ENCODE measurements around the gene BBS9.

BBS9 gene

DNA sequence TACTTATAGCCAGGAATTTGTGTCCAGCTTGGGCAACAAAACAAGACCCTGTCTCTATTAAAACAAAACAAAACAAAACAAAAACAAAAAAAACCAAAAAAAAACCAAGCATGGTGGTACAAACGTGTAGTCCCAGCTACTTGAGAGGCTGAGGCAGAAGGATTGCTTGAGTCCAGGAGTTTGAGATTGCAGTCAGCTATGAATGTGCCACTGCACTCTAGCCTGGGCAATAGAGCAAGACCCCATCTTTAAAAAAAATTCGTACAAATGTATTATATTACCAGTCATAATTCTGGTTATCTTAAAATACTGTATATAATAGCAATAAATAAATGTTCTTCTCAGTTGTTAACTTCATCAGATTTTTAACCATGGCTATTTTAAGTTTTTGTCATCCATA lies 2.3 kb upstream of the BBS9 start:
- DNase-seq (ENCODE audit: low read depth in 2 of 2), result no peak

DNA sequence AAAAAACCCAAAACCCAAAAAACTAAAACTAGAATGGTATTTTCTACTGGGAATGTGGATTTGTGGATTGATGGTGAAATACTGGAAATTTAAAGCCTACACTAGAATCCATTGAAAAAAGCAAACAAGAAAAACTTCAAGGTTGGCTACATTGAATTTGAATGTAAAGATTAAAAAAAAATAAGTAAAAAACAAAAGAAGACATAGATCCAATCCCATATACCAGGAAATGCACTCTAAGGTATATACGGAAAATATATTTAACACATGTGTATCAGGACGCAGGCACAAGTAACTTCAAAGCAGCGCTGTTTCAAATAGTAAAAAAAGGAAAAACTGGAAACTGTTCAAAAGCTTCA lies 754 bp upstream of the BBS9 start:
- DNase-seq (ENCODE audit: low read depth in 2 of 2), result no peak

GRCh38 chr7:33129806-33130153 lies 416 bp downstream of the BBS9 start:
- no peak for DNase-seq (ENCODE audit: low read depth in 2 of 2)

DNA sequence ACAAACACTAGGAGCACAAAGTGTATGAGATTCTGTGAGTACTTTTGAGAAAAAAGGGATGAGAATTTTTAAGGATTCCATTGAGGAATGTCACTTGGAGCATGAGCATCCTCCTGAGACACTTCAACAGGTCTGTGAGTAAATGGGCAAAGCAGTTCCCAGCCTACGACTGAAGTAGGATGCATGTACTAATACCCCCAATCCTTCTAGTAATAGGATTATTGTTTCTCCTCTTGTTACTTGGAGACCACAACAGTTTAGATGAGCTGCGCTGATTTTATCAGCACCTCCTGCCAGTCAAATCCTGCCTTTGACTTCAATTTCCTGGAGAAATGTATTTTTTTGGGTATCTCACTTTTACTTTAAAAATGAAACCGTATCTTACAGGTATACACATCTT lies 820 bp downstream of the BBS9 start:
- DNase-seq (ENCODE audit: low read depth in 2 of 2), result no peak

DNA sequence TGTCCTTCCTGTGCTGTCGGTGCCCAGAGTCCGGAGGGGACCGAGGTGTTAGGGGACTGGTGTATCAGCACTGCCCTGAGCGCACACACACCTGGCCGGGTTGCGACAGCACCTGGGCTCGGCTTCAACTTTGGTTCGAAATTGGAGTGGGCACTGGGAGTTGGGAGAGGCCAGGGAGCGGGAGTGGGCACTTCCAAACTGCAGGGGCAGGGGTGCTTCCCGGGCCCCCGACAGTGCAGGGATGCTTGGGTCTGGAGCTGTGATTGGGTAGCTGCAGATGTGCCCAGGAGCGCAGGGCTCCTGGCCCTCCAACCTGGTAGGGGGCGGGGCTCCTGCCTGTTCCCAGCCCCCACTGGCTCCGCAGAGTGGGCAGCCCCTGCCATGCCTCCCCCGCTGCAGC lies 7.7 kb downstream of the BBS9 start:
- no peak for DNase-seq (ENCODE audit: low read depth in 2 of 2)

- no peak for DNase-seq (ENCODE audit: low read depth in 2 of 2)
These were observed 13.2 kb downstream of the BBS9 start for GRCh38 chr7:33142585-33142984.

- DNase-seq (ENCODE audit: low read depth in 2 of 2), result no peak
These were observed 14.8 kb downstream of the BBS9 start for GRCh38 chr7:33143996-33144718.

DNA sequence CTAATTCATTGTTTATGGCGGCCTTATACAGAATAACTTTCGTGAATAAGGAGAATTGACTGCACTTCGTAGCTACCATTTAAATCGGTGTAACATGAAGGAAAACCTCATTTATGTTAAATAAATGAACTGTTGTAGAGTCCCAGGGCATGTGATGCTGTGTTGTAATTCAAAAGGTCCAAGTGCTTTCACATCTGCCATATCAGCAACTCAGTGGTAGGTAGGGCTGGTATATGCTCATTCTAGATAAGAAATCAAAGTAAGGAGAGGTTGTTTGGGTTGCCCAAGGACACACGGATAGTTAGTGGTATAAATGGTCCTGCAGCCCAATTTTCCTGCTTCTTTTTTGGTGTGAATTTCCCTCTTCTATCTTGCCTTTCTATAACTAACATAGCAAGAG lies 15.8 kb downstream of the BBS9 start:
- no peak for DNase-seq (ENCODE audit: low read depth in 2 of 2)

DNA sequence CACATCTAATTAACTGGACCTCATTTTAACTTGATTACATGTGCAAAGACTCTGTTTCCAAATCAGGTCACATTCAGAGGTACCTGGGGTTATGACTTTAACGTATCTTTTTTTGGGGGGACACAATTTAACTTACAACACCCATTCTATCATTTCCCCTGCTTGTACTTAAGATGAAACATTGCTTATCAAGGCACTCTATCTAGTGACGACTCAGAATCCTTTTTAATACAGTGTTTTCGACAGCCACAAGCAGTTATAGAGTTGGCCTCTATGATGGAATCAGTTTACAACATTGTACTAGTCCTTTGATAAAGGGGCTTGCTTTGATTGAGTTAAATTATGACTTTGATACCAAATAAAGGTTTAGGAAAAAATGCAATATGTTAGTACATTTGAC lies 22.7 kb downstream of the BBS9 start:
- no peak for DNase-seq (ENCODE audit: low read depth in 2 of 2)

DNA sequence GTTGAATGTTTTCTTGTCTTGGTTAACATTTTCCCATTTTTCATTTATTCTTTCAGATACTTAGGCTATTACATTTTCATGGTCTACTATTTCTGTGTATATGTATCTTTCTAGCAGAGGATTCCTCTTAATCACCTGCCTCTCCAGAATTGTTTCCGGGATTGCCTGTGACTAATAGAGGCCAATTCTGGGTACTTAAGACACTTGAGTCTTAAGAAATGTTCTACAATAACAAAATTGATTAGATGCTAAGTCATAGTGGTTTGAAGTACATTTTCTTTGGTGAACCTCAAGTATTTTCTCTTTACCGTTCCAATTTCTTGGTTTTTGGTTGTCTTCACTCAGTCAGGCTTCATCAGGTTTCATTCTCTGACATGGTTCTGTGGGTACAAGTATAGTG lies 26.4 kb downstream of the BBS9 start:
- DNase-seq (ENCODE audit: low read depth in 2 of 2), result no peak

DNA sequence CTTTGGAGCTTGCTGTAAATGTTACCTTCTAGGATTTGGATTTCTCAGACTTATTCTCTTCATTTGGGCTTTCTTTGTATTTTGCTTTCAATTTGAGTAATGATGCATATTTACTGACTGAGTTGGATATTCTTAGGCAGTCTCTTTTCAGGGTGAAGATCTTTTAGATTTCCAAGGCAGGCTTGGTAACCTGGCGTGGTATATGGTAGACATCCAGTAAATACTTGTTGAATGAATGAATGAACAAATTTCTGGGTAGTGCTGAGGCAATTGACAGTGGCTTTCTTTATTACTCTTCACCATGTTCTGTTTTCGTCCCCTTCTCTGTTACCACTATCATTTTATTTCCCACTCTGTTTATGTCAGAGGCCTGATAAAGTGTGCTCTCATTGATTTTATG lies 27.1 kb downstream of the BBS9 start:
- DNase-seq (ENCODE audit: low read depth in 2 of 2), result no peak

GRCh38 chr7:33157311-33157710 lies 27.9 kb downstream of the BBS9 start:
- DNase-seq (ENCODE audit: low read depth in 2 of 2), result no peak

GRCh38 chr7:33157781-33158180 lies 28.4 kb downstream of the BBS9 start:
- no peak for DNase-seq (ENCODE audit: low read depth in 2 of 2)

GRCh38 chr7:33177876-33178275 lies 48.5 kb downstream of the BBS9 start:
- no peak for DNase-seq (ENCODE audit: low read depth in 2 of 2)

- no peak for DNase-seq (ENCODE audit: low read depth in 2 of 2)
These were observed 50.2 kb downstream of the BBS9 start for GRCh38 chr7:33179519-33179918.

- no peak for DNase-seq (ENCODE audit: low read depth in 2 of 2)
These were observed 54.1 kb downstream of the BBS9 start for GRCh38 chr7:33183504-33183903.

- no peak for DNase-seq (ENCODE audit: low read depth in 2 of 2)
These were observed 55.5 kb downstream of the BBS9 start for GRCh38 chr7:33184828-33185227.

- DNase-seq (ENCODE audit: low read depth in 2 of 2), result no peak
These were observed 56.4 kb downstream of the BBS9 start for GRCh38 chr7:33185786-33186185.

DNA sequence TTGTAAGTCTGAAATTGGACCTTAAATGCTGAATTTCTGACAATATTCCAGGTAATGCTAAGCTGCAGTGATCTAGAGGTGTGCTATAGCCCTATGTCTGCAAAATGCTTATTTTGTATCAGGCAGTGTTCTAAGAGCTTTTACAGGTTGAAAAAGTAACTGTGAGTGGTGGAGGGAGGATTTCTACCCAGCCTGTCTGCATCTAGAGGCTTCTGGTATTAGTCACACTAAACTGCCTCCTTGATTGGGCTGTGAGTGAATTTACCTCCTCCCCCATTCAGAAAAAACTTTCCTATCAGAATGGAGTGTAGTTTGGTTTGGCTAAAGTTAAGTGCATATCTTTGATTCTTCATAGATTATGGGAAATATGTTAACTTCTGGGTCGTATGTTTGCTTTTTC lies 56.8 kb downstream of the BBS9 start:
- DNase-seq (ENCODE audit: low read depth in 2 of 2), result no peak

GRCh38 chr7:33190688-33191304 lies 61.4 kb downstream of the BBS9 start:
- no peak for DNase-seq (ENCODE audit: low read depth in 2 of 2)

GRCh38 chr7:33191340-33191739 lies 62.0 kb downstream of the BBS9 start:
- no peak for DNase-seq (ENCODE audit: low read depth in 2 of 2)

GRCh38 chr7:33192695-33193291 lies 63.4 kb downstream of the BBS9 start:
- no peak for DNase-seq (ENCODE audit: low read depth in 2 of 2)

- no peak for DNase-seq (ENCODE audit: low read depth in 2 of 2)
These were observed 64.0 kb downstream of the BBS9 start for GRCh38 chr7:33193308-33193864.

All from stimulated activated CD8-positive, alpha-beta memory T cell treated with anti-CD3 and anti-CD28 coated beads, Interleukin-7, amount 100 ng/mL, for 4 hours (primary cell).